Effector CD8-positive, alpha-beta T cell (primary cell): ENCODE measurements around the gene RIC8B.

Experiments used
- DNase-seq: peaks from one replicate; lab custom pipeline; 2025; lab: John Stamatoyannopoulos, UW

RIC8B gene

GRCh38 chr12:106758349-106759110 is 16.0 kb upstream of the RIC8B start:
- no peak for DNase-seq

- no peak for DNase-seq
Measured at GRCh38 chr12:106759526-106760183, 14.8 kb upstream of the RIC8B start.

GRCh38 chr12:106760184-106760531 is 14.3 kb upstream of the RIC8B start:
- no peak for DNase-seq

GRCh38 chr12:106764220-106764619 is 10.3 kb upstream of the RIC8B start:
- DNase-seq = no peak

- DNase-seq = no peak
Measured at GRCh38 chr12:106764738-106765137, 9.7 kb upstream of the RIC8B start.

- no peak for DNase-seq
Measured at GRCh38 chr12:106766393-106766826, 8.1 kb upstream of the RIC8B start.

- no peak for DNase-seq
Measured at GRCh38 chr12:106767206-106767605, 7.3 kb upstream of the RIC8B start.

GRCh38 chr12:106767954-106768822 is 6.3 kb upstream of the RIC8B start:
- DNase-seq = no peak

GRCh38 chr12:106769078-106769477 is 5.4 kb upstream of the RIC8B start:
- no peak for DNase-seq

- DNase-seq = no peak
Measured at GRCh38 chr12:106769546-106769945, 4.9 kb upstream of the RIC8B start.

- DNase-seq = no peak
Measured at GRCh38 chr12:106771425-106771824, 3.1 kb upstream of the RIC8B start.

- no peak for DNase-seq
Measured at GRCh38 chr12:106773286-106774004, 1.0 kb upstream of the RIC8B start.

- DNase-seq = no peak
Measured at GRCh38 chr12:106774808-106775524, 484 bp downstream of the RIC8B start.

GRCh38 chr12:106776897-106777296 is 2.4 kb downstream of the RIC8B start:
- DNase-seq = no peak

GRCh38 chr12:106780010-106780631 is 5.6 kb downstream of the RIC8B start:
- no peak for DNase-seq

GRCh38 chr12:106782619-106783018 is 8.1 kb downstream of the RIC8B start:
- DNase-seq = no peak

- no peak for DNase-seq
Measured at GRCh38 chr12:106783515-106783914, 9.0 kb downstream of the RIC8B start.

- no peak for DNase-seq
Measured at GRCh38 chr12:106790020-106790419, 15.5 kb downstream of the RIC8B start.

GRCh38 chr12:106791531-106791930 is 17.0 kb downstream of the RIC8B start:
- no peak for DNase-seq

GRCh38 chr12:106794369-106794768 is 19.9 kb downstream of the RIC8B start:
- no peak for DNase-seq

GRCh38 chr12:106801167-106801708 is 26.8 kb downstream of the RIC8B start:
- DNase-seq = no peak
